CMK (cell line): Measurements from ENCODE around the gene METAP1.
"Not testable (repeated sequence)": the region's sequence is repeated elsewhere in the genome, so short reads cannot be mapped to it uniquely, and the experiment has no call there.

Experiments
- DNase-seq: peaks from one replicate; pipeline ENCODE4 v3.0.0-alpha.2; 2010; ENCODE audit warnings: low read depth

Gene METAP1

DNA sequence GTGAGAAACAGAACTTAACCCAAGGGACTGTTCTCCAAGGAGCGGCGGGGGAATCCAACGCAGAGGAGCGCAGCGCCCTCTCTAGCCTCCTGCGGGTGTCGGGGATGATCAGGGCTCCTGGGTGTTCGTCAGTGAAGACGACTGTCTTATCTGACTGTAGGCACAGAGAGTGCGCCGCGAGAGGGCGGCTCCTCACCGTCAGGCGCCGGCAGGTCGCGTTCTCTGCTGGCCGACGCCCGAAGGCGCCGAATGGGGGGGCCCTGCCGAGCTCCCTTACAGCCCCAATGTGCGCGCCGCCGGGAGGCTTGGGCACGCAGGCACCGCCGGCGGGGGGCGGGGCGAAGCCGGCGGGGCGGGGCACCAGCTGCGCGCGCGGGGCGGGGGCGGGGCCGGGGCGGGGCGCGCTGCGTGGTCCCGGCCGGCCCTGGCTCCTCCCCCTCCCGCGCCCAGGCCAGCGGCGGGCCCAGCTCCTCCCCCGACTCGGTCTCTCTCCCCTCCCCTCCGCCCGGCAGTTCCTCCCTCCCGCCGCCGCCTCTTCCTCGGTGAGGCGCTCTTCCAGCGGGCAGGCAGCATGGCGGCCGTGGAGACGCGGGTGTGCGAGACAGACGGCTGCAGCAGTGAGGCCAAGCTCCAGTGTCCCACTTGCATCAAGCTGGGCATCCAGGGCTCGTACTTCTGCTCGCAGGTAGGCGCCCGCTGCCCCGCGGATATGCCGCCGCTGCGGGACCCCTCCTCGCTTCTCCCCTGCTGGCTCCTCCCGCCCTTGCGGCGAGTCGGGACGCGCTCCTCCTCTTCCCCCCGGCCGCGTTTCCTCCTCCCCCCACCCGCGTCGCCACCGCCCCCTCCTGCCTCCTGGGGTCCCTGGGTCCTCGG, at the start of gene METAP1:
Gene METAP1 (plus strand): TSS at position 539 of the 873 bp plus-strand sequence. CDS start 33 bp downstream, at position 572.
- DNase-seq: peak; percentile 94

GRCh38 chr4:98946359-98946758, 49.2 kb upstream of the METAP1 start:
- DNase-seq: no peak

DNA sequence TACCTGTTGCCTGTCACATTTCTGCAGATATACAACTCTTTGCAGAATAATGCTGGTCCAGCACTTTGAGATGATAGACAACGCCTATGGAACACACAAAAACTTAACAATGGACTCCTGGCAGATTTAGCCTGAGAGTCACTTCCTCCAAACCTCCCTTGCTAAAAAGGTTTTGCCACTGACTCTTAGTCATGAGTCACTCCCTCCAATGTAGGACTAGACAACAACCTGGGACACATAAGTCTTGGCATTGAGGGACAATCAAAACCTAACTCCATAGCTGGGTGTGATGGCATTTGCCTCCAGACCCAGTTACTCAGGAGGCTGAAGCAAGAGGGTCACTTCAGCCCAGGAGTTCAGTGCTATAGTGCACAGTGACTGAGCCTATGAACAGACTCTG, 44.6 kb upstream of the METAP1 start:
- DNase-seq: no peak

GRCh38 chr4:98951710-98952109, 43.8 kb upstream of the METAP1 start:
- DNase-seq: no peak

DNA sequence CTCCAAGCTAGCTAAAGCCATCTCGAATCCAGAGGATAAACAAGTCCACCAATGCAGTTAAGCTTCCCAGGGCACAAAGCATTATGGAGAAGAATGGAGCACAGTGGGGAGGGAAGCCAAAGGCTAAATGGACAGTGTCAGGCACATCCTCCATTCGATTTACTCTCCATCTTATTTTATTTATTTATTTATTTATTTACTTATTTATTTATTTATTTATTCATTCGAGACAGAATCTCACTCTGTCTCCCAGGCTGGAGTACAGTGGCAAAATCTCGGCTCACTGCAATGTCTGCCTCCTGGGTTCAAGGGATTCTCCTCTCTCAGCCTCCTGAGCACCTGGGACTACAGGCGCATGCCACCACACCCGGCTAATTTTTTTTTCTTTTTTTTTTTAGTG, 40.3 kb upstream of the METAP1 start:
- no peak for DNase-seq

GRCh38 chr4:98958065-98958464, 37.5 kb upstream of the METAP1 start:
- DNase-seq: no peak

DNA sequence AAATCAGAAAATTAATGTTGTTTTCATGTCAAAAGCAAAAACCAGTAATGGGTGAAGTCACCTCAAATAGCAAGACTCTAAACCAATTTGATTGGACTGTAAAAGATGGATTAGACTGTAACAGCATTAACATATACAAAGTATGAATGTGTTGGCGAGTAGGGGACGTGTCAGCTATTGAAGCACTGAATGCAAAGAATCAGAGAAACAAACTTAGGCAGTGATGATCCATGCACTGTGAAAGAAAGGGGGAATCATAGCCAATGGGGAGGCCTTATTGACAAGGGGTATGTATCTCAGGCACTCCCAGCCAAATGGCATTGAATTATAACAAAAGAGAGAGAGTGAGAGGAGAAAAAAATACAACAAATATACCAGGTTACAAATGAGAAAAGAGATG, 36.1 kb upstream of the METAP1 start:
- DNase-seq: no peak

- no peak for DNase-seq
Measured at GRCh38 chr4:98961770-98962169, 33.8 kb upstream of the METAP1 start.

- no peak for DNase-seq
Measured at GRCh38 chr4:98963538-98964433, 31.7 kb upstream of the METAP1 start.

DNA sequence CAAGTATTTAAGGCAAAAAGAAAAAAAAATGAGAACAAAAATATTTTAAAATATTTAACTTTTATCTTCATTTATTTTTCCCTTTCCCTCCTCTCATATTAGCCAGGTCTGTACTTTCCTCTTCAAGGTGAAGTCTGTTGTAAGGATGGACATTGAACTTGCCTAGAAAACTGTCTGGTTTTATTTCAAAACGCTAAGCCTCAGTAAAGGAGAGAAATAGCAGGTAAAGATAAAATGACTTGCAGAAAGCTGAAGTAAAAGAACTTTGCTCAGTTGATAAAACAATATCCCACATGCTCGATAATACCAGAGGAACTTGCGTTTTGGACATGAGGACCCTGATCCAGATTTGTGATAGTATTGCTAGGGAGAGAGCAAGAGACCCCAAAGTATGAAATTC, 28.6 kb upstream of the METAP1 start:
- DNase-seq: no peak

- DNase-seq: no peak
Measured at GRCh38 chr4:98967786-98968329, 27.7 kb upstream of the METAP1 start.

DNA sequence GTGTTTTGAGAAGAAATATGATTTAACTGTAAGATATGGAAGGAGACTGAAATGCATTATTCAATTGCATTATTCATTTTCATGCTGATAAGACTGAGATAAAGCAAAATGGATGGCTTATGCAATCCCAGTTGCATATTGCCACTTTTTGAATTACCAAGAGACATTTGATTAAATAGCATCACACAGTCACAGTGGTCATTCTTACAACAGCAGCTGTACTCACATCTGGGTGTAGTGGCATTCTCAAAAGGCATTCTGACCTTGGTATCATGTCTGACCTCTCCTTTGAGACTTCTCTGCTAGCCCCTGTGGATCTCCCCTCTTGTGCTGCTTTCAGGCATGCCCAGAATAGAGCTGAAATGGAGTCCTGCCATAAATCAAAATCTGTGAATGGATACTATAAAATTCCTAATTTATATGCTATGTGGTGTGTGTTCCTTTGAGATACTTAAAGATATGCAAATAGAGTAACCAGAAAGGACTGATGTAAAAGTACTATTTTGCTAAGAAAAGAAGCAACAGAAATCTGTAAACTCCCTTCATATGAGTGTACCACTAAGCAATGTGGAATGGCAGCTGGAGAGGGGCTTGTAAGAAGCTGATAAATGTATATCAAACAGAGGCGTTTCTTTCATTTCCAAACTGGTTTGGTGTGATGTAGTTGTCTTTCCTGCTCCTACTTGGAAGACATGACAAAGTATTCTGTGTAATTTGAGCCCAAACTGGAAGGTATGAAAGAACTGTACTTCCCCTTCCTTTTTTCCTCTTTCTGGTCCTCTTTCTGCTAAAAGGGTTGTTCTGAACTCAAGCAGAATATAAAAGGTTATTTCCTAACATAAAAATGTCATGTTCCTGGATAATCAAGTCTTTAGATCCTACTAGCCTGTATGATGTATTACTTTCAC, 25.4 kb upstream of the METAP1 start:
- no peak for DNase-seq

GRCh38 chr4:98976716-98977115, 18.8 kb upstream of the METAP1 start:
- DNase-seq: no peak

- DNase-seq: no peak
Measured at GRCh38 chr4:98977557-98977956, 18.0 kb upstream of the METAP1 start.

DNA sequence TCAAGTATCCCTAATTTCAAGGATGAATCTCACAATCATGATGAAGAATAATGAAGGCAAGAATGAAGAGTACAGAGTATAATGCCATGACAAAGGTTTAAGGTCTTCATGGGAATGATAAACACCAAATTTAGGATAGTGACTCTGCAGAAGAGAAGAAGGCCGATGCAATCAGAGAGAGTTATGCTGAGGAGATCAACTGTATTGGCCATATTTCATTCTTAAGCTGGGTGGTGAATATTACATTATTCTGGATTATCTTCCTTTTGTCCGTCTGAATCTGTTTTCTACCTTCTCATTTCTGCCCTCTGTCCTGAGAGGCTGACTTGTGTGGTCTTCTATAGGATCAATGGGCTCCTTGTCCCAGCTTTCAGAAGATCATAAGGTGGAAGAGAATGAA, 7.8 kb upstream of the METAP1 start:
- no peak for DNase-seq

DNA sequence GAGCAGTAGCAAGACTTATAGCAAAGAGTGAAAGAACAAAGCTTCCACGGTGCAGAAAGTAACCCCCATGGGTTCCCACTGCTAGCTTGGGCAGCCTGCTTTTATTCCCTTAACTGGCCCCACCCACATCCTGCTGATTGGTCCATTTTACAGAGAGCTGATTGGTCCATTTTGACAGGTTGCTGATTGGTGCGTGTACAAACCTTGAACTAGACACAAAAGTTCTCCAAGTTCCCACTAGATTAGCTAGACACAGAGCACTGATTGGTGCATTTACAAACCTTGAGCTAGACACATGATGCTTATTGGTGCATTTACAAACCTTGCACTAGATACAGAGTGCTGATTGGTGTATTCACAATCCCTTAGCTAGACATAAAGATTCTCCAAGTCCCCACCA, 2.7 kb upstream of the METAP1 start:
- not testable (repeated sequence) for DNase-seq

- no peak for DNase-seq
Measured at GRCh38 chr4:98993419-98994071, 2.0 kb upstream of the METAP1 start.

DNA sequence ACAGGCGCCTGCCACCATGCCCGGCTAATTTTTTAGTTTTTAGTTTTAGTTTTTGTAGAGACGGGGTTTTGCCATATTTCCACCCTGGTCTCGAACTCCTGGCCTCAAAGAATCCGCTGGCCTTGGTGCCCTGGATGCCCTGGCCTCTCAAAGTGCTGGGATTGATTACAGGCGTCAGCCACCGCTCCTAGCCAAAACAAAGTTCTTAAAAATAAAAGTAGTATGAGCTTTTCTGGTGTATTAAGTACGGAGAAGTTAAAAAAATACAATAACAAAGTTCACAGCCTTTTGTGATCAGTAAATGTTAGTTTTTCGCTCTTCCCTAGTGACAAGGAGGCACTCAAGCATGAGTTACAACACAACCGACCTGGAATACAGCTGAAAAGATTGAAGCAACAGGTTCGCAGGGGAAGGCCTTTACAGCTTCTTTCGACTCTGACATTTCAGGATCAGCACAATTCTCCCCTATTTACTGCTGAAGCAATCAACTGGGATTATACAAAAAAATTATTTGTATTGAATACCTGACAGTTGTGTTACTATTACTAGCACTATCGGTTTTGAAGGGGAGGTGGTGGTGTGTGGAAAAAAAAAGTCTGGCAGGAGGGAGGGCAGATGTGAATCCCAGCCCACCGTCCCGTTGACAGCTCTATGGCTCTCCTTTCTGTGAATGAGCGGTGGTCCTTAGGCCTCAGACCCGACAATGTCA, 893 bp upstream of the METAP1 start:
- DNase-seq: no peak

- DNase-seq: no peak
Measured at GRCh38 chr4:98996056-98996764, 689 bp downstream of the METAP1 start.

- no peak for DNase-seq
Measured at GRCh38 chr4:98996765-98997068, 1.2 kb downstream of the METAP1 start.
